ENCODE measurements around the gene TGFA. TPM values are rescaled to one million over a fixed set of nuclear protein-coding genes. Genes with fewer than 3 reads are reported as not detected.

Gene TGFA
- total and polyA plus RNA-seq, 2 experiments from 2014 or later = 1.4 to 6.5 TPM

GRCh38 chr2:70515938-70516337, 37.7 kb downstream of the TGFA start:
- Histone ChIP-seq H3K4me2 (no peak overlapping the region), H3K27ac (ENCODE audit: low read depth) (no peak overlapping the region), H3F3A (replicated peaks; ENCODE audit: low read depth) (no peaks in the 10 kb centered on the region), H3K36me3 (ENCODE audit: insufficient read depth) (no peaks in the 10 kb centered on the region), H3K27me3 (ENCODE audit: insufficient read depth) (no peaks in the 10 kb centered on the region), H2AFZ (no peak overlapping the region), H3K4me1 (ENCODE audit: insufficient read depth) (no peaks in the 10 kb centered on the region), H3K4me3 (no peak overlapping the region), H3K9me2 (ENCODE audit: insufficient read depth) (no peaks in the 10 kb centered on the region), H3K79me2 (replicated peaks; ENCODE audit: insufficient read depth) (no peaks in the 10 kb centered on the region), H4K20me1 (replicated peaks; ENCODE audit: insufficient read depth) (no peaks in the 10 kb centered on the region; the same call in 1 of the 2 replicates)
- no peak overlapping the region for H3K27ac Mint-ChIP-seq
- DNase-seq (ENCODE audit: low spot score) = no peak
- ATAC-seq = no peak
- peaks cover 13% of the 10 kb centered on the region for H3K4me1 Mint-ChIP-seq
- no peak overlapping the region for H3K4me3 Mint-ChIP-seq
- TF ChIP-seq CREB1 (CRISPR knock-in tag; IDR thresholded peaks at IDR 0.05; ENCODE audit: low read depth) (no peak), ZNF331 (CRISPR knock-in tag; IDR thresholded peaks at IDR 0.05; ENCODE audit: low read depth) (no peak), JUNB (IDR thresholded peaks at IDR 0.05; ENCODE audit: unreplicated experiment) (no peak), POLR2AphosphoS5 (IDR thresholded peaks at IDR 0.05; ENCODE audit: low read depth) (no peak), ZNF462 (CRISPR knock-in tag; IDR thresholded peaks at IDR 0.05) (no peak), ZNF114 (CRISPR knock-in tag; IDR thresholded peaks at IDR 0.05) (no peak), EZH2phosphoT487 (IDR thresholded peaks at IDR 0.05; ENCODE audit: unreplicated experiment) (no peak), EZH2 (IDR thresholded peaks at IDR 0.05; ENCODE audit: low read depth, unreplicated experiment) (no peak), STAT1 (IDR thresholded peaks at IDR 0.05; ENCODE audit: unreplicated experiment) (no peak), NANOG (IDR thresholded peaks at IDR 0.05; ENCODE audit: borderline replicate concordance) (no peak)
- TF ChIP-seq, protein P1, sequence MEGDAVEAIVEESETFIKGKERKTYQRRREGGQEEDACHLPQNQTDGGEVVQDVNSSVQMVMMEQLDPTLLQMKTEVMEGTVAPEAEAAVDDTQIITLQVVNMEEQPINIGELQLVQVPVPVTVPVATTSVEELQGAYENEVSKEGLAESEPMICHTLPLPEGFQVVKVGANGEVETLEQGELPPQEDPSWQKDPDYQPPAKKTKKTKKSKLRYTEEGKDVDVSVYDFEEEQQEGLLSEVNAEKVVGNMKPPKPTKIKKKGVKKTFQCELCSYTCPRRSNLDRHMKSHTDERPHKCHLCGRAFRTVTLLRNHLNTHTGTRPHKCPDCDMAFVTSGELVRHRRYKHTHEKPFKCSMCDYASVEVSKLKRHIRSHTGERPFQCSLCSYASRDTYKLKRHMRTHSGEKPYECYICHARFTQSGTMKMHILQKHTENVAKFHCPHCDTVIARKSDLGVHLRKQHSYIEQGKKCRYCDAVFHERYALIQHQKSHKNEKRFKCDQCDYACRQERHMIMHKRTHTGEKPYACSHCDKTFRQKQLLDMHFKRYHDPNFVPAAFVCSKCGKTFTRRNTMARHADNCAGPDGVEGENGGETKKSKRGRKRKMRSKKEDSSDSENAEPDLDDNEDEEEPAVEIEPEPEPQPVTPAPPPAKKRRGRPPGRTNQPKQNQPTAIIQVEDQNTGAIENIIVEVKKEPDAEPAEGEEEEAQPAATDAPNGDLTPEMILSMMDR (conservative IDR thresholded peaks at IDR 0.05; ENCODE audit: low read depth in 2 of 2) = no peak
- TF ChIP-seq, protein P2, sequence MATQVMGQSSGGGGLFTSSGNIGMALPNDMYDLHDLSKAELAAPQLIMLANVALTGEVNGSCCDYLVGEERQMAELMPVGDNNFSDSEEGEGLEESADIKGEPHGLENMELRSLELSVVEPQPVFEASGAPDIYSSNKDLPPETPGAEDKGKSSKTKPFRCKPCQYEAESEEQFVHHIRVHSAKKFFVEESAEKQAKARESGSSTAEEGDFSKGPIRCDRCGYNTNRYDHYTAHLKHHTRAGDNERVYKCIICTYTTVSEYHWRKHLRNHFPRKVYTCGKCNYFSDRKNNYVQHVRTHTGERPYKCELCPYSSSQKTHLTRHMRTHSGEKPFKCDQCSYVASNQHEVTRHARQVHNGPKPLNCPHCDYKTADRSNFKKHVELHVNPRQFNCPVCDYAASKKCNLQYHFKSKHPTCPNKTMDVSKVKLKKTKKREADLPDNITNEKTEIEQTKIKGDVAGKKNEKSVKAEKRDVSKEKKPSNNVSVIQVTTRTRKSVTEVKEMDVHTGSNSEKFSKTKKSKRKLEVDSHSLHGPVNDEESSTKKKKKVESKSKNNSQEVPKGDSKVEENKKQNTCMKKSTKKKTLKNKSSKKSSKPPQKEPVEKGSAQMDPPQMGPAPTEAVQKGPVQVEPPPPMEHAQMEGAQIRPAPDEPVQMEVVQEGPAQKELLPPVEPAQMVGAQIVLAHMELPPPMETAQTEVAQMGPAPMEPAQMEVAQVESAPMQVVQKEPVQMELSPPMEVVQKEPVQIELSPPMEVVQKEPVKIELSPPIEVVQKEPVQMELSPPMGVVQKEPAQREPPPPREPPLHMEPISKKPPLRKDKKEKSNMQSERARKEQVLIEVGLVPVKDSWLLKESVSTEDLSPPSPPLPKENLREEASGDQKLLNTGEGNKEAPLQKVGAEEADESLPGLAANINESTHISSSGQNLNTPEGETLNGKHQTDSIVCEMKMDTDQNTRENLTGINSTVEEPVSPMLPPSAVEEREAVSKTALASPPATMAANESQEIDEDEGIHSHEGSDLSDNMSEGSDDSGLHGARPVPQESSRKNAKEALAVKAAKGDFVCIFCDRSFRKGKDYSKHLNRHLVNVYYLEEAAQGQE (IDR thresholded peaks at IDR 0.05; ENCODE audit: unreplicated experiment) = no peak
- TF ChIP-seq, protein P3, sequence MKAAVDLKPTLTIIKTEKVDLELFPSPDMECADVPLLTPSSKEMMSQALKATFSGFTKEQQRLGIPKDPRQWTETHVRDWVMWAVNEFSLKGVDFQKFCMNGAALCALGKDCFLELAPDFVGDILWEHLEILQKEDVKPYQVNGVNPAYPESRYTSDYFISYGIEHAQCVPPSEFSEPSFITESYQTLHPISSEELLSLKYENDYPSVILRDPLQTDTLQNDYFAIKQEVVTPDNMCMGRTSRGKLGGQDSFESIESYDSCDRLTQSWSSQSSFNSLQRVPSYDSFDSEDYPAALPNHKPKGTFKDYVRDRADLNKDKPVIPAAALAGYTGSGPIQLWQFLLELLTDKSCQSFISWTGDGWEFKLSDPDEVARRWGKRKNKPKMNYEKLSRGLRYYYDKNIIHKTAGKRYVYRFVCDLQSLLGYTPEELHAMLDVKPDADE (IDR thresholded peaks at IDR 0.05) = no peak
- H3K36me3 Mint-ChIP-seq (ENCODE audit: low read depth) = no peaks in the 10 kb centered on the region
- H3K9me3 Mint-ChIP-seq = no peaks in the 10 kb centered on the region
- H3K27me3 Mint-ChIP-seq (ENCODE audit: insufficient read depth, low read depth, poor library complexity) = peaks cover 8% of the 10 kb centered on the region
